PFSK-1 (cell line): ENCODE data around the gene BRIP1.

Experiments used
- FOXP2 ChIP-seq: optimal IDR thresholded peaks from 2 replicates; pipeline ENCODE3; 2011; ENCODE audit warnings: borderline replicate concordance, control low read depth, inconsistent platforms; ENCODE audit not compliant: insufficient read depth; ENCODE audit errors: extremely low read length, extremely low read depth
- POLR2AphosphoS5 ChIP-seq: IDR thresholded peaks from 2 replicates; pipeline ENCODE4 v1.6.1; 2012; ENCODE audit warnings: low read depth, mild to moderate bottlenecking, control low read depth, low read length, moderate library complexity
- REST ChIP-seq, 2 experiments: IDR thresholded peaks; 2 replicates each; pipeline versions ENCODE4 v1.6.1 to v1.8.0; 2011 to 2012; ENCODE audit warnings: low read depth in 2 of 2, low read length in 2 of 2, control low read depth in 1 of 2, inconsistent platforms in 1 of 2, mild to moderate bottlenecking in 1 of 2, moderate library complexity in 1 of 2; ENCODE audit not compliant: insufficient read depth in 1 of 2
- SIN3A ChIP-seq: IDR thresholded peaks from 2 replicates; pipeline ENCODE4 v1.6.1; 2012; ENCODE audit warnings: mild to moderate bottlenecking, low read length, moderate library complexity, borderline replicate concordance; ENCODE audit not compliant: insufficient read depth
- TAF1 ChIP-seq: IDR thresholded peaks from 2 replicates; pipeline ENCODE4 v1.6.1; 2012; ENCODE audit warnings: low read length, control low read depth, borderline replicate concordance; ENCODE audit not compliant: insufficient read depth

GRCh38 chr17:61875804-61876203 lies 12.5 kb upstream of the BRIP1 start:
- TF ChIP-seq SIN3A: no peak
- TF ChIP-seq REST (IDR thresholded peaks at IDR 0.05; ENCODE audit: insufficient read depth in 1 of 2, low read depth in 2 of 2, low read length in 2 of 2): no peak
- TF ChIP-seq FOXP2: no peak
- TF ChIP-seq POLR2AphosphoS5: no peak
- no peak for TF ChIP-seq TAF1
